ENCODE measurements around the gene MIER2.
"Not testable (repeated sequence)": the region's sequence is repeated elsewhere in the genome, so short reads cannot be mapped to it uniquely, and the experiment has no call there.

MIER2 gene

GRCh38 chr19:364496-365287 is 20.1 kb upstream of the MIER2 start:
- no peak overlapping the region for H3K27ac ChIP-seq
- no peak for TF ChIP-seq CTCF (conservative IDR thresholded peaks at IDR 0.05)

DNA sequence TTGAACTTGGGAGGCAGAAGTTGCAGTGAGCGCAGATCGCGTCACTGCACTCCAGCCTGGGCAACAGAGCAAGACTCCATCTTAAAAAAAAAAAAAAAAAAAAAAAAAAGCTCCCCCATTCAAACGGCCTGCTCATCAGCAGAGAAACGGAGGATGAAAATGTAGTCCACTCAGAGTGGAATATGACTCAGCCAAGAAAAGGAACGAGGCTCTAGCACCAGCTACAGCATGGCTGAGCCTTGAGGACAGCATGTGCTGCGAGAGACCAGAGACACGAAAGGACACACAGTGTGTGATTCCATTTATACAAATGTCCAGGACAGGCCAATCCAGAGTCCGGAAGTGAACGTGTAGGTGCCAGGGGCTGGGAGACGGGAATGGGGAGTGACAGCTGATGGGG is 18.1 kb upstream of the MIER2 start:
- TF ChIP-seq CTCF (conservative IDR thresholded peaks at IDR 0.05): no peak
- H3K27ac ChIP-seq: no peak overlapping the region

- no peak for TF ChIP-seq CTCF (conservative IDR thresholded peaks at IDR 0.05)
- H3K27ac ChIP-seq: no peak overlapping the region
Measured at GRCh38 chr19:362154-362553, 17.6 kb upstream of the MIER2 start.

DNA sequence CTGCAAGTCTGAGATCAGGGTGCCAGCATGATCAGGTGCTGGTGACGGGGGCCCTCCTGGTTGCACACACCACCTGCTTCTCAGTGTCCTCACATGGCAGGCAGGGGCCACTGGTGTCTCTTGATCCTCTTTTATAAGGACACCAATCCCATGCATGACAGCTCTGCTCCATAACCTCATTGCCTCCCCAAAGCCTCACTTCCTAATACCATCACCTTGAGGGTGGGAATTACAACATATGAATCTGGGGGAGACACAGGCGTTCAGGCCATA is 15.0 kb upstream of the MIER2 start:
- H3K27ac ChIP-seq: no peak overlapping the region
- no peak for TF ChIP-seq CTCF (conservative IDR thresholded peaks at IDR 0.05)

GRCh38 chr19:355536-355935 is 10.9 kb upstream of the MIER2 start:
- not testable (repeated sequence) for H3K27ac ChIP-seq

GRCh38 chr19:355134-355533 is 10.5 kb upstream of the MIER2 start:
- TF ChIP-seq CTCF (conservative IDR thresholded peaks at IDR 0.05): no peak
- H3K27ac ChIP-seq: no peak overlapping the region; the same call in 1 of the 2 replicates

- no peak overlapping the region for H3K27ac ChIP-seq
- no peak for TF ChIP-seq CTCF (conservative IDR thresholded peaks at IDR 0.05)
Measured at GRCh38 chr19:351976-352625, 7.5 kb upstream of the MIER2 start.
